ENCODE measurements around the gene SLC13A3. TPM values are rescaled to one million over a fixed set of nuclear protein-coding genes. Genes with fewer than 3 reads are reported as not detected.

Gene SLC13A3
- total RNA-seq, 1 donor from 2014 or later = 5.5 TPM

- Histone ChIP-seq H3K4me3 (ENCODE audit: low read depth, low read length) (no peak overlapping the region), H3K27me3 (ENCODE audit: control insufficient read depth, insufficient read depth, low read length) (peaks cover 1% of the 10 kb centered on the region), H3K36me3 (ENCODE audit: control insufficient read depth, insufficient read depth, low read length) (no peaks in the 10 kb centered on the region)
- no peak for TF ChIP-seq CTCF (IDR thresholded peaks at IDR 0.05; ENCODE audit: insufficient read depth, low read length, severe bottlenecking)
- DNase-seq (ENCODE audit: low read depth) = no peak
- FAIRE-seq = no peak
Observed at GRCh38 chr20:46573788-46574584, 77.3 kb downstream of the SLC13A3 start.

DNA sequence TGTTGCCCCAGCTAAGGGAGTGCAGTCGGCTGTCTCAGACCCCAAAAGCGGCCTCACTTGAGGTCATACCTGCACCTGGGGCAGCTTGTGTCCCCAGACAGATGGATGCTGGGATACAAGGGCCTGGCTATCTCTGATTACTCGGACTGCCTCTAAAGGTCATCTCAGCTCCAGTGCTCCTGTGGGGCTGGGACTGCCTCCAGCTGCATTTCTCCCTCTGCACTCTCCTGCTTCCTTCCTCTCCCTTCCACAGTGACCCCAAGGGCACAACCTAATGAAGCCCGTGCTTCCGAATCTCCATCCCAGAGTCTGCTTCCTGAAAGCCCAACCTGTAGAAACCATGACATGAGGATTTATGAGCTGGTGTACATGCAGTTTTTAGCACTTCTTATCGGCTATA lies 78.0 kb downstream of the SLC13A3 start:
- FAIRE-seq (no peak), DNase-seq (ENCODE audit: low read depth) (no peak)
- TF ChIP-seq CTCF (IDR thresholded peaks at IDR 0.05; ENCODE audit: insufficient read depth, low read length, severe bottlenecking) = no peak
- H3K36me3 ChIP-seq (ENCODE audit: control insufficient read depth, insufficient read depth, low read length) = no peaks in the 10 kb centered on the region
- H3K4me3 ChIP-seq (ENCODE audit: low read depth, low read length) = no peak overlapping the region
- H3K27me3 ChIP-seq (ENCODE audit: control insufficient read depth, insufficient read depth, low read length) = peaks cover 1% of the 10 kb centered on the region

GRCh38 chr20:46572790-46573189 lies 78.5 kb downstream of the SLC13A3 start:
- Histone ChIP-seq H3K4me3 (ENCODE audit: low read depth, low read length) (no peak overlapping the region), H3K36me3 (ENCODE audit: control insufficient read depth, insufficient read depth, low read length) (no peaks in the 10 kb centered on the region), H3K27me3 (ENCODE audit: control insufficient read depth, insufficient read depth, low read length) (peaks cover 1% of the 10 kb centered on the region)
- TF ChIP-seq CTCF (IDR thresholded peaks at IDR 0.05; ENCODE audit: insufficient read depth, low read length, severe bottlenecking) = no peak
- no peak for DNase-seq (ENCODE audit: low read depth)
- no peak for FAIRE-seq

- H3K36me3 ChIP-seq (ENCODE audit: control insufficient read depth, insufficient read depth, low read length) = no peaks in the 10 kb centered on the region
- no peak for TF ChIP-seq CTCF (IDR thresholded peaks at IDR 0.05; ENCODE audit: insufficient read depth, low read length, severe bottlenecking)
- no peak for DNase-seq (ENCODE audit: low read depth)
- no peak overlapping the region for H3K4me3 ChIP-seq (ENCODE audit: low read depth, low read length)
- peaks cover 1% of the 10 kb centered on the region for H3K27me3 ChIP-seq (ENCODE audit: control insufficient read depth, insufficient read depth, low read length)
- no peak for FAIRE-seq
Observed at GRCh38 chr20:46572153-46572552, 79.1 kb downstream of the SLC13A3 start.

GRCh38 chr20:46571418-46571817 lies 79.8 kb downstream of the SLC13A3 start:
- TF ChIP-seq CTCF (IDR thresholded peaks at IDR 0.05; ENCODE audit: insufficient read depth, low read length, severe bottlenecking) = no peak
- Histone ChIP-seq H3K4me3 (ENCODE audit: low read depth, low read length) (no peak overlapping the region), H3K27me3 (ENCODE audit: control insufficient read depth, insufficient read depth, low read length) (peaks cover 1% of the 10 kb centered on the region), H3K36me3 (ENCODE audit: control insufficient read depth, insufficient read depth, low read length) (no peaks in the 10 kb centered on the region)
- FAIRE-seq = no peak
- no peak for DNase-seq (ENCODE audit: low read depth)

DNA sequence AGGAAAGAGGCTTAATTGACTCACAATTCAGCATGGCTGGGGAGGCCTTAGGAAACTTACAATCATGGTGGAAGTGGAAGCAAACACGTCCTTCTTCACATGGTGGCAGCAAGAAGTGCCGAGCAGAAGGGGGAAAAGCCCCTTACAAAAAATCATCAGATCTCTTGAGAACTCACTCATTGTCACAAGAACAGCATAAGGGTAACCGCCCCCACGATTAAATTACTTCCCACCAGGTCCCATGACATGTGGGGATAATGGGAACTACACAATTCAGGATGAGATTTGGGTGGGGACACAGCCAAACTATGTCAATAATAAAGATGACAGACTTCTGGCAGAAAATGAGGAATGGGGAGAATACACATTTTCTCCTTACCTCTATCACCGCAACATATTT lies 80.3 kb downstream of the SLC13A3 start:
- Histone ChIP-seq H3K4me3 (ENCODE audit: low read depth, low read length) (no peak overlapping the region), H3K36me3 (ENCODE audit: control insufficient read depth, insufficient read depth, low read length) (no peaks in the 10 kb centered on the region), H3K27me3 (ENCODE audit: control insufficient read depth, insufficient read depth, low read length) (peaks cover 1% of the 10 kb centered on the region)
- DNase-seq (ENCODE audit: low read depth) (no peak), FAIRE-seq (no peak)
- no peak for TF ChIP-seq CTCF (IDR thresholded peaks at IDR 0.05; ENCODE audit: insufficient read depth, low read length, severe bottlenecking)

Data from bronchial epithelial cell (primary cell).